22Rv1 (cell line): Measurements from ENCODE around the gene CAMKMT.

ENCODE experiments used
- CTCF ChIP-seq: fragments of 450-650 bp; IDR thresholded peaks from 2 replicates; pipeline ENCODE4 v1.5.1; 2017; ENCODE audit warnings: mild to moderate bottlenecking
- ZFX ChIP-seq: fragments of 450-650 bp; IDR thresholded peaks from 2 replicates; pipeline ENCODE4 v1.6.1; 2017; ENCODE audit warnings: antibody characterized with exemption, borderline replicate concordance

DNA sequence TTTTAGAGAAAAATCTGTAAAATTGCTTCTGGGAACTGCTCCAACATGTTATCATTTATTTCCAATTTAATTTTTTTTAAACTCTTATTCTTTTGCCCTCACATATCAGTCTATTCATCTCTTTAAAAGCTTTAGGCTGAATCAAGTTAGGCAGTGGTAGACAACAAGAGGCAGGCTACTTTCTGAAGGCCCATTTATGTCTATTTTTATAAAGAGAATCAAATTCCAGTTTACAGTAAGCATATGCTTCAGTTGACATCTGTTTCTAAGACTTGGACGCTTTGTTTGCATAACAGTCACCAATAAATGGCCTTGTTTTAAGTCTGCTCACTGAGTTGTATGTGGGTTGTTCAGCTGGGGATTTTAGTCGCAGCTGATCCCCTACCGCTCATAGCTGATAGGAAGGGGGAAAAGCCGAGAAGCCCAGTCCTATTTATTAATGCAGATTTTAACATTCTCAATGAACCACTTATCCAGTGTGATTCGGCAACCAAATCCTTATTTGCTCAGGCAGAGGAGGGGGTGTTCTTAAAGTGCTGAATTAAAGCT, 319.3 kb downstream of the CAMKMT start:
- TF ChIP-seq CTCF (no peak), ZFX (no peak)
